H9 (cell line): ENCODE data around the gene TAOK1. TPM values are rescaled to one million over a fixed set of nuclear protein-coding genes. Genes with fewer than 3 reads are reported as not detected.

ENCODE experiments used
- DNase-seq: peaks from one replicate; pipeline ENCODE4 v3.0.0-alpha.2; 2017
- H2AFZ ChIP-seq: one replicate; pipeline ENCODE4 v1.6.1; 2013; ENCODE audit warnings: mild to moderate bottlenecking, low read length, control low read depth, moderate library complexity
- H2AK5ac ChIP-seq: 2 replicates; pipeline ENCODE4 v1.6.1; 2013; ENCODE audit warnings: low read length, control low read depth, mixed read lengths; ENCODE audit not compliant: insufficient read length
- H2BK120ac ChIP-seq: one replicate; pipeline ENCODE4 v1.6.1; 2013; ENCODE audit warnings: low read depth, mild to moderate bottlenecking, low read length, control low read depth, inconsistent platforms; ENCODE audit not compliant: poor library complexity, severe bottlenecking
- H2BK12ac ChIP-seq: 2 replicates; pipeline ENCODE4 v1.6.1; 2013; ENCODE audit warnings: low read length, control low read depth, mixed read lengths, low read depth; ENCODE audit not compliant: insufficient read length
- H2BK15ac ChIP-seq: 2 replicates; pipeline ENCODE4 v1.6.1; 2013; ENCODE audit warnings: low read depth, low read length, control low read depth
- H2BK20ac ChIP-seq: one replicate; pipeline ENCODE4 v1.6.1; 2013; ENCODE audit warnings: low read depth, mild to moderate bottlenecking, low read length, control low read depth, inconsistent platforms; ENCODE audit not compliant: poor library complexity, severe bottlenecking
- H2BK5ac ChIP-seq: 2 replicates; pipeline ENCODE4 v1.6.1; 2013; ENCODE audit warnings: low read length, control low read depth, mixed read lengths; ENCODE audit not compliant: insufficient read length
- H3K14ac ChIP-seq: 2 replicates; pipeline ENCODE4 v1.6.1; 2013; ENCODE audit warnings: low read length, control low read depth; ENCODE audit not compliant: insufficient read depth
- H3K18ac ChIP-seq: 2 replicates; pipeline ENCODE4 v1.6.1; 2013; ENCODE audit warnings: low read depth, mild to moderate bottlenecking, mixed read lengths, low read length, control low read depth; ENCODE audit not compliant: insufficient read length
- H3K23ac ChIP-seq: 2 replicates; pipeline ENCODE4 v1.6.1; 2013; ENCODE audit warnings: low read length, control low read depth, mixed read lengths, low read depth; ENCODE audit not compliant: insufficient read length
- H3K23me2 ChIP-seq: 2 replicates; pipeline ENCODE4 v1.6.1; 2013; ENCODE audit warnings: low read depth, mild to moderate bottlenecking, mixed read lengths, low read length, control low read depth; ENCODE audit not compliant: insufficient read length, poor library complexity, severe bottlenecking
- H3K27ac ChIP-seq: 2 replicates; pipeline ENCODE4 v1.5.1; 2013; ENCODE audit warnings: low read length, control low read depth, mixed read lengths, low read depth; ENCODE audit not compliant: insufficient read length
- H3K27me3 ChIP-seq: 2 replicates; pipeline ENCODE4 v1.6.1; 2013; ENCODE audit warnings: low read length, control low read depth, inconsistent platforms; ENCODE audit not compliant: insufficient read depth
- H3K4ac ChIP-seq: 2 replicates; pipeline ENCODE4 v1.6.1; 2013; ENCODE audit warnings: low read depth, mild to moderate bottlenecking, control low read depth, inconsistent platforms, low read length, moderate library complexity
- H3K4me1 ChIP-seq: 2 replicates; pipeline ENCODE4 v1.6.1; 2013; ENCODE audit warnings: low read length, control low read depth, inconsistent platforms; ENCODE audit not compliant: insufficient read depth
- H3K4me2 ChIP-seq: 2 replicates; pipeline ENCODE4 v1.6.1; 2013; ENCODE audit warnings: low read length, control low read depth, mixed read lengths; ENCODE audit not compliant: insufficient read length, insufficient read depth
- H3K56ac ChIP-seq: 2 replicates; pipeline ENCODE4 v1.6.1; 2013; ENCODE audit warnings: low read depth, mild to moderate bottlenecking, mixed read lengths, low read length, control low read depth; ENCODE audit not compliant: insufficient read length
- H3K79me1 ChIP-seq: 2 replicates; pipeline ENCODE4 v1.6.1; 2013; ENCODE audit warnings: low read depth, mild to moderate bottlenecking, moderate library complexity, low read length, control low read depth, inconsistent platforms; ENCODE audit not compliant: insufficient read depth, poor library complexity, severe bottlenecking
- H3K79me2 ChIP-seq: 2 replicates; pipeline ENCODE4 v1.6.1; 2013; ENCODE audit warnings: low read length, control low read depth, inconsistent platforms; ENCODE audit not compliant: insufficient read depth
- H3K9ac ChIP-seq: 2 replicates; pipeline ENCODE4 v1.6.1; 2013; ENCODE audit warnings: low read length, control low read depth, mixed read lengths; ENCODE audit not compliant: insufficient read length; ENCODE audit errors: extremely low read depth
- H3K9me3 ChIP-seq: one replicate; pipeline ENCODE4 v1.6.1; 2013; ENCODE audit warnings: low read depth, low read length, inconsistent platforms; ENCODE audit not compliant: control insufficient read depth
- H3T11ph ChIP-seq: one replicate; pipeline ENCODE4 v1.6.1; 2013; ENCODE audit warnings: mild to moderate bottlenecking, low read length, control low read depth, inconsistent platforms
- H4K20me1 ChIP-seq: one replicate; pipeline ENCODE4 v1.6.1; 2013; ENCODE audit not compliant: control insufficient read depth, insufficient read length, insufficient read depth
- H4K5ac ChIP-seq: 2 replicates; pipeline ENCODE4 v1.6.1; 2013; ENCODE audit warnings: low read depth, mild to moderate bottlenecking, mixed read lengths, low read length, control low read depth; ENCODE audit not compliant: insufficient read length
- H4K8ac ChIP-seq: replicated peaks from 2 replicates; pipeline ENCODE4 v1.6.1; 2013; ENCODE audit warnings: low read length, control low read depth, mixed read lengths, low read depth; ENCODE audit not compliant: insufficient read length
- H4K91ac ChIP-seq: 2 replicates; pipeline ENCODE4 v1.6.1; 2013; ENCODE audit warnings: low read depth, mild to moderate bottlenecking, moderate library complexity, mixed read lengths, low read length, control low read depth; ENCODE audit not compliant: insufficient read length
- H3K27ac Mint-ChIP-seq, 3 experiments: 2 replicates in 2 of 3; 3 replicates in 1 of 3; pipeline ENCODE4 v1.8.0; 2020 to 2021; ENCODE audit warnings: mixed read lengths in 3 of 3, mild to moderate bottlenecking in 1 of 3, moderate library complexity in 1 of 3
- H3K27me3 Mint-ChIP-seq: 2 replicates; pipeline ENCODE4 v1.8.0; 2021; ENCODE audit warnings: low read depth, mild to moderate bottlenecking, moderate library complexity, mixed read lengths
- H3K36me3 Mint-ChIP-seq, 3 experiments: 2 replicates in 2 of 3; 3 replicates in 1 of 3; pipeline ENCODE4 v1.8.0; 2020 to 2021; ENCODE audit warnings: low read depth in 3 of 3, mixed read lengths in 3 of 3; ENCODE audit not compliant: insufficient read depth in 1 of 3
- H3K4me1 Mint-ChIP-seq, 2 experiments: 2 replicates each; pipeline ENCODE4 v1.8.0; 2020; ENCODE audit warnings: mixed read lengths in 2 of 2
- H3K4me3 Mint-ChIP-seq, 2 experiments: 2 replicates in 1 of 2; 3 replicates in 1 of 2; pipeline ENCODE4 v1.8.0; 2020 to 2021; ENCODE audit warnings: mild to moderate bottlenecking in 2 of 2, mixed read lengths in 2 of 2, moderate library complexity in 1 of 2
- H3K9me3 Mint-ChIP-seq, 2 experiments: 2 replicates in 1 of 2; 3 replicates in 1 of 2; pipeline ENCODE4 v1.8.0; 2020; ENCODE audit warnings: mild to moderate bottlenecking in 2 of 2, mixed read lengths in 2 of 2, moderate library complexity in 1 of 2
- WGBS: extraction: QIAGEN DNeasy Blood & Tissue Kit; methylation state at CpG from one replicate; pipeline ENCODE4 v1.1.7; 2013; ENCODE audit warnings: missing lambda C conversion rate, low lambda C conversion rate, mixed read lengths; ENCODE audit not compliant: insufficient read length; ENCODE audit errors: extremely low coverage; 5-methylcytosine and 5-hydroxymethylcytosine counted together
- total RNA-seq: library from RNA; stranded (reverse); gene quantifications from 2 replicates; pipeline ENCODE4 v1.2.1, GENCODE V29; 2021
- TF ChIP-seq, protein P1 (sequence below): fragments of 200-600 bp; sonication (generic); conservative IDR thresholded peaks from 3 replicates; pipeline ENCODE4 v1.8.0; 2021; ENCODE audit warnings: antibody characterized with exemption, mild to moderate bottlenecking

The TAOK1 gene
- total RNA-seq, 1 experiment from 2014 or later = 93.0 TPM

DNA sequence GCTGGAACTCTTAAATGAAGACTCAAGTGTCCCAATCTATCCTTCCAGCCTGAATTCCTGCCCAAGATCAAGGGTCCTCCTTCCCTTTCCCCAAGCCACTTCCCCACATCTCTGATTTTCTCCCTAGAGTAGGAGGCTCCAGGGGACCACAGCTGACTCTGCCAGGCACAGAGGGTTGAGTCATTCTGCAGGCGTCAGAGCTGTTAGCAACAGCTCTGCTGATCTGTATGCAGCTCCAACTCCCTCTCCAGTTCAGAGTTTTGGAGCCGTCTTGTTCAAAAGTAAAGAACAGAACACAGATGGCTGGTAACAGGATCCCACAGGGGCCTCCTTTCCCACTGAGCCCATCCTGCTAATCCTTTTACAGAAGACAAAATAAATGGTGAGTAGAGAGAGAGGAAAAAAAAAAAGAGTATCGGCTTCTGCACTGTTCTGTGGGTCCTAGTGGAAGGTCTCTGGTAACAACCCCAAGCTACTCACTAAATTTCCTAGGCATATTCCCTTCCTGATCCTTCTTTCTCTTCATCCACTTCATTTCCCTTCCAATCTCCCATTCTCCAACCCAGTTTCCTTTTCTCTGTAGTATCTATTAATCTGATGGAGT, 13.4 kb upstream of the TAOK1 start:
- H3K23me2 ChIP-seq = no peaks in the 10 kb centered on the region

More for the DNA sequence above, 13.4 kb upstream of the TAOK1 start:
- Histone ChIP-seq H3K27ac (no peak overlapping the region), H4K20me1 (no peaks in the 10 kb centered on the region), H2BK5ac (no peak overlapping the region), H3K56ac (no peak overlapping the region), H2AFZ (no peak overlapping the region), H3K4me1 (no peaks in the 10 kb centered on the region), H3T11ph (no peak overlapping the region), H2BK12ac (no peak overlapping the region), H2AK5ac (no peak overlapping the region), H3K9ac (no peak overlapping the region), H3K9me3 (no peaks in the 10 kb centered on the region), H3K4ac (no peak overlapping the region), H2BK120ac (no peak overlapping the region), H3K79me2 (no peaks in the 10 kb centered on the region), H4K91ac (no peak overlapping the region), H2BK15ac (no peak overlapping the region), H3K4me2 (no peak overlapping the region), H3K18ac (no peak overlapping the region), H3K14ac (no peak overlapping the region; the same call in 1 of the 2 replicates), H3K23ac (no peak overlapping the region), H4K8ac (no peak overlapping the region), H2BK20ac (no peak overlapping the region), H3K27me3 (no peaks in the 10 kb centered on the region), H4K5ac (no peak overlapping the region), H3K79me1 (no peaks in the 10 kb centered on the region)
- no peaks in the 10 kb centered on the region for H3K9me3 Mint-ChIP-seq
- H3K4me1 Mint-ChIP-seq = peaks cover 31 to 37% of the 10 kb centered on the region in 2 experiments
- H3K27me3 Mint-ChIP-seq = no peaks in the 10 kb centered on the region
- TF ChIP-seq, protein P1, sequence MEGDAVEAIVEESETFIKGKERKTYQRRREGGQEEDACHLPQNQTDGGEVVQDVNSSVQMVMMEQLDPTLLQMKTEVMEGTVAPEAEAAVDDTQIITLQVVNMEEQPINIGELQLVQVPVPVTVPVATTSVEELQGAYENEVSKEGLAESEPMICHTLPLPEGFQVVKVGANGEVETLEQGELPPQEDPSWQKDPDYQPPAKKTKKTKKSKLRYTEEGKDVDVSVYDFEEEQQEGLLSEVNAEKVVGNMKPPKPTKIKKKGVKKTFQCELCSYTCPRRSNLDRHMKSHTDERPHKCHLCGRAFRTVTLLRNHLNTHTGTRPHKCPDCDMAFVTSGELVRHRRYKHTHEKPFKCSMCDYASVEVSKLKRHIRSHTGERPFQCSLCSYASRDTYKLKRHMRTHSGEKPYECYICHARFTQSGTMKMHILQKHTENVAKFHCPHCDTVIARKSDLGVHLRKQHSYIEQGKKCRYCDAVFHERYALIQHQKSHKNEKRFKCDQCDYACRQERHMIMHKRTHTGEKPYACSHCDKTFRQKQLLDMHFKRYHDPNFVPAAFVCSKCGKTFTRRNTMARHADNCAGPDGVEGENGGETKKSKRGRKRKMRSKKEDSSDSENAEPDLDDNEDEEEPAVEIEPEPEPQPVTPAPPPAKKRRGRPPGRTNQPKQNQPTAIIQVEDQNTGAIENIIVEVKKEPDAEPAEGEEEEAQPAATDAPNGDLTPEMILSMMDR = no peak
- peak overlapping the region in 2 of 3 experiments; percentile 37 to 53; a peak in 3 of 7 replicates for H3K27ac Mint-ChIP-seq
- no peak overlapping the region for H3K4me3 Mint-ChIP-seq
- no peaks in the 10 kb centered on the region for H3K36me3 Mint-ChIP-seq
- whole genome bisulfite sequencing = no CpG with 5 or more reads among the region's 3 CpGs
- DNase-seq = peak; percentile 54
